Kasumi-1 (cell line): ENCODE data around the gene ACSS1.

Experiments
- DNase-seq, 2 experiments: peaks; one replicate each; lab custom pipeline; 2025; lab: John Stamatoyannopoulos, UW

ACSS1 gene

GRCh38 chr20:25058847-25059810 lies 1.2 kb upstream of the ACSS1 start:
- DNase-seq = peak; percentile 19 to 53

GRCh38 chr20:25057234-25058050 lies 497 bp downstream of the ACSS1 start:
- peak; percentile 44 to 59 for DNase-seq

GRCh38 chr20:25056690-25057233 lies 1.2 kb downstream of the ACSS1 start:
- DNase-seq = peak in 1 of 2 experiments; percentile 40

GRCh38 chr20:25055711-25056495 lies 2.0 kb downstream of the ACSS1 start:
- DNase-seq = no peak

- DNase-seq = peak; percentile 7 to 21
These were observed 2.8 kb downstream of the ACSS1 start for GRCh38 chr20:25054995-25055629.

- DNase-seq = no peak
These were observed 3.7 kb downstream of the ACSS1 start for GRCh38 chr20:25054096-25054820.

- peak; percentile 83 to 84 for DNase-seq
These were observed 4.5 kb downstream of the ACSS1 start for GRCh38 chr20:25053255-25054031.

GRCh38 chr20:25052255-25053194 lies 5.4 kb downstream of the ACSS1 start:
- no peak for DNase-seq

GRCh38 chr20:25051386-25052155 lies 6.4 kb downstream of the ACSS1 start:
- no peak for DNase-seq

GRCh38 chr20:25050501-25051350 lies 7.2 kb downstream of the ACSS1 start:
- no peak for DNase-seq

GRCh38 chr20:25050082-25050481 lies 7.9 kb downstream of the ACSS1 start:
- DNase-seq = no peak

GRCh38 chr20:25049261-25050060 lies 8.5 kb downstream of the ACSS1 start:
- no peak for DNase-seq

- no peak for DNase-seq
These were observed 9.4 kb downstream of the ACSS1 start for GRCh38 chr20:25048519-25048952.

- DNase-seq = no peak
These were observed 10.2 kb downstream of the ACSS1 start for GRCh38 chr20:25047766-25048165.

GRCh38 chr20:25046736-25047666 lies 10.9 kb downstream of the ACSS1 start:
- DNase-seq = no peak
